Stimulated activated CD8-positive, alpha-beta memory T cell treated with anti-CD3 and anti-CD28 coated beads, Interleukin-7, amount 100 ng/mL, for 4 hours (primary cell): ENCODE results near the gene TALDO1.

Source experiments
- DNase-seq, 2 donors: peaks; one replicate each; pipeline ENCODE4 v3.0.0-alpha.2; 2020; ENCODE audit warnings: low read depth in 2 of 2

TALDO1 gene

DNA sequence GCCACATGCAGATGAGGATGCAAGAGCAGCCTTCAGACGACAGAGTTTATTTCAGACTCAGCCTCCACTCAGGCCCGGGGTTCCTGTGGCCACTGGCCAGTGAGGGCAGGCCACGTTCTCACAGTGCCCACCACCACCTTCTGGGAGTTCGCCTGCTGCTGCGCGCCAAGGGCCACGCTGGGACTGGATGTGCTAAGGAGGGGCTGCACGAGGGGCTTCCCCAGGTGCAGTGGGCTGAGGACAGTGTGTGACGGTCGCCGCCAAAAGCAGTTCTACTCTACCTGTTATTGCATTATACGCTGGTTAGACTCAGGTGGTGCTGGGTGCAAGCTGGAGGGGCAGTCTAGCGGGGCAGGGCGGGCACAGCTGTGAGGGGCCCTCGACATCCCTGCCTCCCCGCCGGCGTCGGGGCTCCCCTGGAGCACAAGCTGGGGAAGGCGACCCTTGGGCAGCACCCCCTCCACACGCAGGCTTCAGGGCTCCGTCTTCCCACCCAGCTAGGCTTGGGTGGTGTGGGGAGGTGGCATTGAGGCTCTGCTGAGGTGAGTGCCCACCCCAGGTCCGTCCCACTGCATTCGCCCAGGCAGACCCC, 39.9 kb downstream of the TALDO1 start:
- DNase-seq: no peak

DNA sequence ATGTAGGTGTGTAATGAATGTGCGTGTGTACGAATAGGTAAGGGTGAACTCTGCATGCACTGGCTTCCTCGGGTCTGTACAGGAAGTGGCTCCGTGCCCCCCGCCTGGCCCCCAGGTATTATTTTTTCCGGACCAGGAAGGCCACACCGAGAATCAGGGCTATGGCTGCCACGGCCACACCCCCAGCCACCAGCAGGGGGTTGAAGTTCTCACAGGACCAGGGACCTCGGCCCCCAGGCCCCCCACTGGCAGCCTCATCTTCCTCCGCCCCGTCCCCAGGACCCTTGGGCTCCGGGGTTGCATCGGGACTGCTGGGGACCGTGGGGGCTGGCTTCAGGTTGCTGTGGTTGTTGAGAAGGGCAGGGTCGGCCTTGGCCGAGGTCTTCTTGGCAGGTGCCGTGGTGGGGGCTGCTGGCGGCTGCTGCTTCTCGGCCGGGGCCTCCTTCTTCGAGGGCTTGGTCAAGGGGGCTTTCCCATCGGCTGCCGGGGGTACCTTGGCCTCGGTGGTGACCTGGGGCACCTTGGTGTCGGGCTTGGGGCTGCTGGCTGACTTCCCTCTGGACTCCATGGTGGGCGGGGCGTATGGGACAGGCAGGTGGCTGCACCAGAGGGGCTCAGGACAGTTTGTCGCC, 40.9 kb downstream of the TALDO1 start:
- no peak for DNase-seq

DNA sequence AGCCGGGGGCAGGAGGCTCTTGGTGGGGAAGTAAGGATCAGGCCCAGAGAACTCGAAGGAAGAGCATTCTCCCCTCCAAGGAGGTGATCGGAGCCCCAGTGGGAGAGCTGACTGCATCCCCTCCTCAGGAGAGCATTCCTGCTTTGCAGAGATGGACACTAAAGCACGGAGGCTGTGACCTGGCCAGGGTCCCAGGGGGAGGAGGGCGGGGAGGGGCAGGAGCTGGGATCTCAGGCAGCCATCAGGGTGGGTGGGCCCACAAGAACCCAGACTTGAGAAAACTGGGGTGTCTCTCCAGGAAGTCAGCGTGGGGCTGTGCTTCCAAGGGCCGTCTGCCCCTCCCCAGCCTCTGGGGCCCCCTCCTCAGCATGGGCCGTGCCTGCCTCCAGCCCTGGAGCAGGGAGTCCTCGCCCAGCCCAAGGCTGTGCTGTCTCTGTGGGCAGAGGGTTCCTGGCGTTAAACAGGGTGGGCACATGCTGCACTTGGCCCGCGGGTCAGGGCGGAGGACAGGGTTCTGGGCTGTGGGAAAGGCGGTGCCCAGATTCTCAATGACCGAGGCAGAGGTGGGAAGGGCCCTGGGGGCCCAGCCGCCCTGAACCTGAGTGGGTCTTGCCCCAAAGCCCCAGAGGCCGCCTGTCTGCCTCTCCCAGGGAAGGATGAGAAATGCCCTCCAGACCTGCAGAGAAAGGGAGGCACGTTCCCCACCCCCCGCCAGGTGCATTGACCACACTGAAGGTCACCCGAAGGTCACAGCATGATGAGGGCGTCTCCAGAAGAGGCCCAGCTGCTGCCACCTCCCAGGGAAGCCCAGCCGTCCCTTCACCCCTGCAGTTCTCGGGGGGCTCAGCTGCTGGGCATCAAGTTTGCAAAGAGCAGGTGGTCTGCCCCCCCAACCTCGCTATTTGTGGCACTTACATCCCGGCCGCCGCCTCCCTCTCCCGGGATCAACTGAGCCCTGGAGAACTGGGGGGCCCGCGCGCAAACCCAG, 42.0 kb downstream of the TALDO1 start:
- DNase-seq: no peak

DNA sequence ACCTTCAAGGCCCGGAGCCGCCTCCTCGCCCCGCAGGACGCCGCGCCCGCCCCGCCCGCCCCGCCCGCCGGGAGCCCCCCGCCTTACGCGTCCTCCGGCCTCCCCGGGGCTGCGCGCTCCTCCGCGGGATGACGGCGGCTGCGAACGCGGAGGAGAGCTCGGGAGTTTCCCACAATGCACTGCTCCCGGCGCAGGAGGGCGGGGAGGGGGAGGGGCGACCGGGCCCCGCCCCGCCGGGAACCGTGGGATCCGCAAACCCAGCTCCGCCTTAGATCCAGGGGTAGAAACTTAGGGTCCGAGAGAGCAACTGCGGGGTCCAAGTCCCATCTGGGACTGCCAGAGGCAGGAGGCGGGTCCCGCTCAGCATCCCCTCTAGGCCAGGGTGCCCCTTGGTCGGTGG, 42.7 kb downstream of the TALDO1 start, which contains the start of gene CEND1:
TSS of gene CEND1 (minus strand) at position 148 of the 400 bp plus-strand sequence. CDS start 1,514 bp downstream, outside the sequence.
- DNase-seq: no peak

DNA sequence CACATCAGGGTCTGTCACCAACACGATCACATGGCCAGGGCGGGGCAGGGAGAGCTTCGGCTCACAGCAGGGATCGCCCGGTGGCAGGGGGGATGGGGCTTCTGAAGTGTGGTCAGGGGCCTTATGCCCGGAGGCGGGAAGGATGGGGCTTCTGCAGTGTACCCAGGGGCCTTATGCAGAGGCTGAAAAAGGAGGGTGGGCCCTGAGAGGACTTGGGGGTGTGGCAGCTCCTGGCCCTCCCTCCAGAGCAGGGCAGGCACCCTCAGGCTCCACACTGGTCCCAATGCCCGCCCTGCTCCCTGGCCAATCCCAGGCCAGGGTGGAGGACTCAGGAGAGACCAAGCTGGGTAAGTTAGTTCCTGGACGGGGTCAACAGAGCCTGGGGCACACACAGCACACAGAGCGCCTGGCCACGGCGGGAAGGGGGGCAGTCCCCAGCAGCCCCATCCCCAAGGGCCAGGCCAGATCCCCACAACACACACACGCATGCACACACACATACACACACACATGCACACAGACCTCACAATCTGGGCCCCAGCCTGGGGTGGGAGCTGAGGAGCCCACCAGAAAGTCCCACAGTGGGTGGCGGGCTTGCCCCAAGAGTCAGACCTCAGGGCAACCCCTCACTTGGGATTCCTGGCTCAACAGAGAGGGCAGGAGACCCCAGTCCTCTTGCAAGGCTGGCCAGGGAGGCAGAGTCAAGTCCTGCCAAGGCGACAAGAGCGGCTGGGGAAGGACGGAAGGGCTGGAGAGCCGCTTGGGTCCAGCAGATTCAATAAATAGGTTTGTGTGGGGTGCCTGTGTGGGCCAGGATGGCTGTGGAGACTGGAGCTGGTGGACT, 43.7 kb downstream of the TALDO1 start:
- no peak for DNase-seq

DNA sequence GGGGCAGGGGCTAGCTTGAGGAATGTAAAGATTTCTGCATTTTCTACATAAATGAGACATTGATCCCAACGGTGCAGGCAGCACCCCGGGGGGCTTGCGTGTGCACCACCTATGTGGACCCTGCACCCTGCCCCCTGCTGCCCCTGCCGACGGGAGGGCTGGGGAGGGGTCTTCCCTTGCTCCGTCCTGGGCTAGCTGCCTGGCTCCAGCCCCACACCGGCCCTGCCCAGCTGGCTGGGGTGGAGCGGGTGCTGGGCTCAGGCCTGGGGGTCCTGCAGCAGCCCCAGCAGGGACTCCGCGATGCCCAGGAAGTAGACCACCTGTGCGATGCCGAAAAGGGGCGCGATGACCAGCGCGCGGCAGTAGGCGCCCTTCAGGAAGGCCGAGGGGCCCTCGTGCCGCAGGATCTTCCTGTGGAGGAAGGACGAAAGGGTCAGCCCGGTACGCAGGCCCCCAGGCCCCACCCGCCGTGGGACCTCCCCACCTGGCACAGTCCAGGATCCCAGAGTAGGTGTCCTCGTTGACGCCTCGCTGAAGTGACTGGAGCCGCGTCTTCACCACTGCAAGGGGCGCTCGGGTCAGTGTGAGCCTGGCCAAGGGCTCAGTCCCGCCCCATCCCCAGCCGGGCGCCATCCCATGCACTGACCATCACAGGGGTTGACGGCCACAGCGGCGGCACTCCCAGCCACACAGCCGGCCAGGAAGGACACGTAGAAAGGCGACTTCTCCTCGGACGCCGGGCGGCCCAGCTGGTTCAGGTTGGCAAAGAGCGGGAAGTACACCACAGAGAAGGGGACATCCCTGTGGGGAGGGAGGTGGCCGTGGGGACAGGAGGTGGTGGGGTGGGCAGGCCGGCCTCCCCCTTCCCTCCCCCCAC, 44.6 kb downstream of the TALDO1 start:
- no peak for DNase-seq

DNA sequence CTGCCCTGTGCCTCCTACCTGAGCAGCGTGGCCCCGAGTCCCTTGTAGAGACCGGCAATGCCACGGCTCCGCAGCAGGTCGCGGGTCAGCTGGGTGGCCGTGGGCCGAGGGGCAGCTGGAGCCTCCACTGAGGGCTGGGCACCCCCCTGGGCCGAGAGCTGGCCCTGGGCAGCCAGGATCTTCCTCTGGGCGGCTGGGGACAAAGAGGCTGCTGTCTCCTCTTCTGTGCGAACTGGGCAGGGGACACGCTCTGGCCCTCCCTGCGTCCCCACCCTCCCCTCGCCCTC, 45.2 kb downstream of the TALDO1 start:
- no peak for DNase-seq

DNA sequence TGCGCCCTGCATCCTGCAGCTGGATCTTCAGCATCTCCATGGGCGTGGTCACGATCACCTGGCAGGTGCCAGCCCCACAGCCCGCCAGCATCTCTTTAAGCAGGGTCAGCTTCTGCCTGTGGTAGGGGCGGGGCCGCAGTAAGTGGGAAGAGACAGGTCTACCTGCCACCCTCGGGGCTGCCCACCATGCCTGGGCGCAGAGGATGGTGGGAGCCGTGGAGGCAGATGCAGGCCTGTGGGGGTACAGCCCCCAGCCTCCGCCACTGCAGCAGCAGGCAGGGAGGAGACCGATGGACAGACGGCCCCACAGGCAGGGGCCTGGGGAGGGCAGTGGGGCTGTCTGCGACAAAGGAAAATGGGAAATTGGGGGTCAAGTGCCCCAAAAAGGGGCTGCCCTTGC, 45.6 kb downstream of the TALDO1 start:
- no peak for DNase-seq

DNA sequence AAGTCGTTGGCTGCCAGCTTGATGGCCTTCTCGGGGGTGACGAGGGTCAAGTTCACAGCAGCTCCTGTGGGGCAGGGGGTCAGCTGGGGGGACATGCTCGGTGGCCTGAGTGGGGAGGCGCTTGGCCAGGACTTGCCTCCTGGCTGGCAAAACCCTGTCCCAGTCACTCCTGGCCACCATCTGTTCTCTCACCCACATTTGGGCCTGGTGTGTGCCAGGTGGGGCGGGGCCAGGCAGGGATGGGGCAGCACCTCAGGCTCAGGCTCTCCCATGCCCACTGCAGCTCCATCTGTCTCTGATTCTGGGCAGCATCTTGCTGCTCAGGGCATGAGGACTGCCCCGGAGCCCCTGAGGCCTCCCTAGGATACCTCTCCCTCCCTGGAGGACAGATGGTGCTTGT, 46.3 kb downstream of the TALDO1 start:
- no peak for DNase-seq

DNA sequence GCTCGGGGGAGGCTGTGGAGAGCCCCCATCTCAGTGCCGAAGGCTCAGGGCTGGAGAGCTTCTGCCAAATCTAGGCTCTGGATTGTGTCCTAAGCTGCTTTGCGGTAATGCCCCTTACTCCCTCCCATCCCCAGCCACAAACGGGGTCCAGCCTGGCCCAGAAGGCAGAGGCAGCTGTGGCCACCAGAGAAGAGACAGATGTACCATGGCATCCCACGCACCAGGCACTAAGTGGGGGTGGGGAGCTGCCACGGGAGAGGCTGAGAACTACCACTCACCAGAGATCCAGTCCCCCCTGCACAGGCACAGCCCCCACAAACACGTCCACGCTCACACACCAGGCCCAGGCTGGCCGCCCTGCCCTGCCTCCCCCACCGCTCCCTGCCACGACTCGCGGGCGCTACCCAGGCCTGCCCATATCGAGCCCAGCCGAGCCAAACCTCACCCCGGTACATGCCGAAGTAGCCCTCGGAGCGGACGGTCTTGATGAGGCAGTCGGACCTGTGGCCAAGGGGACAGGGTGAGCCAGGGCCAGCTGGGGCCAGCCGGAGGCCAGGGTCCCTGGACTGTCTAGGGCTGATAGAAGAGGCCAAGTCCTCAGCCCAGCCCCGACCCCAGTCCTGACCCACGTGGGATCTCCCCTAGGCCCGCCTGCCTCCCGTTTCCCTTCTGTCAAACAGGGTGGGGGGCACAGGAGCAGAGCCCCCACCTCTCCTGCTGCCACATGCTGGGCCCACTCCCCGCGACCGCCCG, 46.9 kb downstream of the TALDO1 start:
- DNase-seq: no peak

DNA sequence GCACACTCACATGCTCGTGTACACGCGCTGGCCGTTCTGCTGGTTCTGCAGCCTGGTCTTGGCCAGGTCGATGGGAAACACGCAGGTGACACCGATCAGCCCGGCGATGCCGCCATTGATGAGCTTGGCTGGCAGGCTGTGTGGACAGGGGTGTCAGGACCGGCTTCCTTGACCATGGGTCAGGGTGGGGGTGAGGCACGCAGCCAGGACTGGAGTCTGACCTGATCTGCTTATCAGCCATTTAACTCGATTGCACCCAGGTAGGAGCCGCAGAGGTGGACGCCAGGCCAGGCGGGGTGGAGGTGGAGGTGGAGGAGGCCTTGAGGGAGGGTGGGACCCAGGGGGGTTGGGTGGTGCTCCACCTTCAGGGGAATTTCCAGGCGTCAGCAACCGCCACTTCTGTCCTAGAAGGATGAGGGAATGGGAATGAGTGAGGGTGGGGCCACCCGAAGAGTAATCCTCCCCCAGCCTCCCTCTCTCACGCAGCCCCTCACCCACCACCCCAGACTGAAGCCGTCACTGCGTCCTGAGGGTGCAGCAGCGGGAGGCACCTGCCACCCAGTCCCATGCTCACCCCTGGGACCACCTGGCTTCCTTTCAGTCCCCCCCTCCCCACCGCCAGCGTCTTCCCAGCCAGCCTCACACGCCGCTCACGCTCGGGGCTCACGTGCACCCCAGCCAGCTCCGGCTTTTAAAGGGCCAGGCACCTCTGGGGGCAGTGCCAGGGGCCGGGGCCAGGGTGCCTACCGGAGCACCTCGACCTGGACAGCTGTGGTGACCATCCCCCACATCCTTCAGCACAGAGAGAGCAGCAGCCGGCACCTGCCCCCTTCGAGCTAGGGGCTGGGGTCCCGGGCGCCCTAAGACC, 47.7 kb downstream of the TALDO1 start:
- DNase-seq: no peak

DNA sequence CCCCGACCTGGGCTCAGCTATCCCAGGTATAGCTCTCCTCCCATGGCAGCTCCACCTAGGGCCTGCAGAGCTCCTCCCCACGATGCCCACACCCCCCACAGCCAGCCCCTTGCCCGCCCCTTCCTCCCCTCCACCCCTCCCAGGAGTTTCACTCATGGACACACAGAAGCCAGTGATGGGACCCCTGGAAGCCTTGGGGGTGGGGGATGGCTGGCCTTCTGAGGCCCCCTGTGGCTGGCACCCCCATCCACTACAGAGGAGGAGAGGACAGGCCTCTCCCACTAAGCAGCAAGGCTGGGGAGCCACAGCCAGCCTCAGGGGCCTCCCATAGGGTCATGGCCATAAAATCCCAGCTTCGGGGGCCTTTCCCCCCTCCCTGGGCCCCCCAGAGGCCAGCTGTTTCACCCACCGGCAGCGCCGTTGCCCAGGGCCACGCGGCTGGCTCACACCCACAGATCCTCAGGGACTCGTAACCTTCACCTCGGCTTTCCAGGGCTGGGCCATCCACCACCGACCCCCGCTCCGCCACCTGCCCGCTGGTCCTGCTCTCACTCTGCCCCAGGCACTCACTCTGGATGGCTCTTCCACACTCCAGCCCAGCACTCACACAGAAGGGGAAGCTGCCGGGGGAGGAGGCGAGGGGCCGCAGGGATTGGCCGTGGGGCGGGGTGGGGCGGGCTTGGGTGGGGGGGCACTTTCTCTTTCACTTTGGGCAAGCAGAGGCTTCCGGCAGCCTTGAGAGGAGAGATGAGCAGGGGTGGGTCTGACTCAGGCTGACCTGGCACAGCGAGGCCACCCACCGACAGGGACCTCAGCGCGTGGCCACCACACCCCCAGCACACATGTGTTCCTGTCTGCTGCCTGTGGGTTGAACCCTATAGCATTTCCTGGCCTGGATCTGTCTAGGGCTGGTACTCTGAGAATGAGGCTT, 48.6 kb downstream of the TALDO1 start:
- DNase-seq: peak; percentile 82

DNA sequence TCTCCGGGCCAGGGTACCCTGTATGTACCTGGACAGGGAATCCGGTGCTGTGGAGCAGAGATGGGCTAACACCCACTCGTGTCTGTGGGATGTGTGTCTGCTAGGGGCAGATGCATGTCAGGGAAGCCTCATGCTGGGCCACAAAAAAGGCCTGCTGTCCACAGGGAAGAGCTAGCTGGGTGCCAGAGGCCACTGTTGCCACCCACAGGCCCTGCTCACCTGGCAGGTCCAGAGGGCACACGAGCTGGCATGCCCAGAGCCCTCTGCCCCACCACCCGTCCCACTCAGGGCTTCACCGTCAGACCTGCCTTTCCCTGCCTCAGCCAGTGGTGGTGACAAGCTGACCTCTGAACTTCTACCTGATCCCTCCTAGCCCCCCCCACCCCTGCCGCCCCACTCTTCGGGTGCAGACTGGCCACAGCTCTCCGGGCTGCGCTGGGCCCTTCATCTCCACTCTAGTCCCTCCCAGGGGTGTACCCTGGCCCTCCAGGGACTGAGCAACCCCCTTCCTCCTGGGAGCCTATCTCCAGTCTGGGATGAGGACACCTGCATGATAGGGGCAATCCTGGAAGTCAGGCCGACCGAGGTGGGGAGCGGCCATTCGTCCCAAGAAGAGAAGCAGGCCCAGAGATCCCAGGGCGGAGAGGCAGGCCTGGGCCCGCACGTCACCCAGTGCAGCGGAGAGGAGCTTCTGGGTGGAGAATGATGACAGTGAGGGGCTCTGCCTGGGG, 49.5 kb downstream of the TALDO1 start:
- no peak for DNase-seq

DNA sequence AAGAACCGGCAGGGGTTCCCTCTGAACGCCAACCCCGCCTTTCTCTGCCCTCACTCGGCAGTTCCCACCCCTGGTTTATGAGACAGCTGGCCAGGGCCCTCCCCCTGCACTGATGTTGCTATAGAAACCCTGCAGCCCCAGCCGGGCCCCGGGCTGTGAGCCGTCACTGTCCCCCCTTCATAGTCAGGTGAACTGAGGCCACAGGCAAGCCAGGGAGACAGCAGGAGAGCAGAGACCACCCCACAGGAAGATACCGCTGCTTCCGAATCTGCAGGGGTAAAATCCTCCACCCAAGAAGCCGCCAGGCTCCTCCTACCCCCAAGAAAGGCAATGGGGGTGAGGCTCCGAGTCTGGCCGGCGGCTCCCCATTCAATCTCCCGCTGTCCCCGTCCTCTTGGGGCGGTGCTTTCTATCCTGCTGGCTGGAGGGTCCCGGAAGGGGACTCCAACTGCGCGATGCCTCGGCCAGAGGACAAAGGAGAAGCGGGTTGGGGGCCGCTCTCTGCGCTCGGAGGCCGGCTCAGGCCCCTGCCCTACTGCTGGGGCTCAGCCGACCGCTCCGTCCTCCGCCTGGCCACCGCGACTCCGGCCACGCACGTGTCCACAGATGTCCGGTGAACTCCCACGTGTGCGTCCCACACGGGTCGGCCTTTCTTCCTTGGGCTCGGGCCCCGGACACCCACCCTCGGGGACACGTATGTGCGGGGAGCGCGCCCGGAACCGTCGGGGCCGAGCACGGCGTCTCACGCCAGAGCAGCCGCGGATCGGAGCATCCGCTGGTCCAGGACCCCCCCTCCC, 50.2 kb downstream of the TALDO1 start:
- DNase-seq: peak; percentile 61 to 76

DNA sequence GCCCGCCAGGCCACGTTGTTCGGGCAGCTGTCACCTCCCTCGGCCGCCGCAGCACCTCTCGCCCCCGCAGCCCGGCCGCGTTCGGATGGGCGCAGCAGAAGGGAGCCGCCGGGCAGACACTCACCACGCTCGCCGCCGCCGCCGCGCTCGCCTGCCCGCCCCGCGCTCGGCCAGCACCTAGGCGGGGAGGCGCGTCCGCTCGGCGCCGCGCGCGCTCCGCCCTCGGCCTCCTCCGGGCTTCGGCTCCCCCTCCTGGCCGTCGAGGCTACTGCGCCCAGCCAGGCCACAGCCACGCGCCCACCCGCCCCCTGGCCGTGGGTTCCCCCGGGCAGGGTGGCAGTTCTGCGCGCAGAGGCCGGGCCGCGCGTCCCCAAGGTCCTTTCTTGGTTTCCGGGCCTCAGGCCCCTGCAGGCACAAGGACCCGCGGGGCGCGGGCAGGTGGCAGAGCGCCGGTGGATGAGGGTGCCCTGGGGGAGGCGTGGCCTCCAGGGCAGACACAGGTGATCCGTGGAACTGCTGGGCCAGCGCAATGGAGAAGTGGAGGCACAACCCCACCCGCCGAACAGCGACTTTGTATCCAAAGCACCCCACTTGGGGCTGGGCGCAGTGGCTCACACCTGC, 50.9 kb downstream of the TALDO1 start, which contains the start of gene SLC25A22:
TSS of gene SLC25A22 (minus strand) at position 189 of the 621 bp plus-strand sequence. CDS start 3,275 bp downstream, outside the sequence.
- DNase-seq: peak in 1 of 2 donors; percentile 79
